Body of pancreas (tissue), 4 donors: Measurements from ENCODE around the gene DDR2. TPM values are rescaled to one million over a fixed set of nuclear protein-coding genes. Genes with fewer than 3 reads are reported as not detected.
"Not testable (repeated sequence)": the region's sequence is repeated elsewhere in the genome, so short reads cannot be mapped to it uniquely, and the experiment has no call there.

ENCODE experiments used
- ATAC-seq: fragments of 150-250 bp; one replicate; pipeline ENCODE4 v1.9.1; 2016
- DNase-seq, 4 donors: peaks; one replicate each; pipeline ENCODE4 v3.0.0-alpha.2; 2019
- H3K27ac ChIP-seq, 4 donors: fragments of 200-600 bp; sonication (generic); 1 replicate in 3 of 4; 2 replicates in 1 of 4; pipeline versions ENCODE4 v1.5.1 to v1.6.1; 2016 to 2019; ENCODE audit warnings: mild to moderate bottlenecking in 1 of 4, mixed read lengths in 1 of 4, moderate library complexity in 1 of 4
- H3K27me3 ChIP-seq, 2 donors: fragments of 200-600 bp; sonication (generic); one replicate each; pipeline ENCODE4 v1.6.0; 2016; ENCODE audit warnings: mild to moderate bottlenecking in 1 of 2
- H3K36me3 ChIP-seq, 2 donors: fragments of 200-600 bp; sonication (generic); replicated peaks in 1 of 2; 2 replicates each; pipeline ENCODE4 v1.5.1; 2016; ENCODE audit warnings: low read depth in 2 of 2; ENCODE audit not compliant: insufficient read depth in 1 of 2
- H3K4me1 ChIP-seq: fragments of 200-600 bp; sonication (generic); one replicate; pipeline ENCODE4 v1.6.0; 2016
- H3K4me3 ChIP-seq, 2 donors: fragments of 200-600 bp; sonication (generic); 1 replicate in 1 of 2; 2 replicates in 1 of 2; pipeline ENCODE4 v1.5.1; 2016 to 2019
- H3K9me3 ChIP-seq, 3 donors: fragments of 200-600 bp; sonication (generic); 1 replicate in 2 of 3; 2 replicates in 1 of 3; pipeline ENCODE4 v1.5.1; 2016
- CTCF ChIP-seq, 7 experiments: fragments of 450-650 bp in 4 of 7; fragments of 200-600 bp in 3 of 7; sonication (generic) in 3 of 7; IDR thresholded peaks; one replicate each; pipeline ENCODE4 v1.5.1; 2016 to 2019; ENCODE audit warnings: antibody characterized with exemption in 7 of 7
- POLR2A ChIP-seq, 3 donors: fragments of 450-650 bp; IDR thresholded peaks; one replicate each; pipeline ENCODE4 v1.6.1; 2016; ENCODE audit warnings: antibody characterized with exemption in 3 of 3, mild to moderate bottlenecking in 2 of 3
- WGBS, 2 donors: methylation state at CpG; one replicate each; pipeline ENCODE4 v1.1.5; 2017; 5-methylcytosine and 5-hydroxymethylcytosine counted together
- intact Hi-C: fragments of 100-400 bp; cut with DNase I; formaldehyde crosslinking; loops from one replicate; pipeline ENCODE4 v1.15.1; 2023
- total RNA-seq, 2 donors: library from RNA; depleted of rRNA; stranded (reverse); fragments of >200 nt; gene quantifications; one replicate each; pipeline ENCODE4 v1.1.0, GENCODE V29; 2016

DDR2 gene
- total RNA-seq, 2 donors from 2014 or later: 7.8 to 20.8 TPM

GRCh38 chr1:162790303-162790984 is 158.2 kb downstream of the DDR2 start, which contains the start of gene HSD17B7:
Gene HSD17B7, plus strand, starts transcription at chr1:162790702. Its CDS starts 99 bp downstream, at chr1:162790801.
- H3K27ac ChIP-seq: peak within 1 kb of the TSS; percentile 75 to 92 (median 86)
- TF ChIP-seq POLR2A (IDR thresholded peaks at IDR 0.05) (peak; percentile 29 to 71 (median 69)), CTCF (IDR thresholded peaks at IDR 0.05) (peak in 4 of 7 experiments; percentile 29 to 32 (median 31))
- WGBS, 2 donors: 1 to 5% methylated on average over 5 to 27 of the region's 49 CpGs
- H3K36me3 ChIP-seq, H3K27me3 ChIP-seq, H3K4me1 ChIP-seq, H3K9me3 ChIP-seq, intact Hi-C loops: not testable (repeated sequence)
- peak; percentile 99 for ATAC-seq
- peak; percentile 87 to 92 (median 88) for DNase-seq
- H3K4me3 ChIP-seq: peak within 1 kb of the TSS in 1 of 2 donors; percentile 25

GRCh38 chr1:162790985-162791357 is 158.7 kb downstream of the DDR2 start:
- H3K4me3 ChIP-seq: peak overlapping the region in 1 of 2 donors; percentile 25
- H3K36me3 ChIP-seq, H3K9me3 ChIP-seq, H3K4me1 ChIP-seq, intact Hi-C loops, H3K27me3 ChIP-seq: not testable (repeated sequence)
- H3K27ac ChIP-seq: peak overlapping the region in 3 of 4 donors; percentile 85 to 92 (median 86)
- WGBS, 2 donors: 0% methylated on average over 7 to 8 of the region's 8 CpGs
- DNase-seq (peak in 2 of 4 donors; percentile 20 to 30), ATAC-seq (peak; percentile 15)

- ATAC-seq, H3K27ac ChIP-seq, H3K9me3 ChIP-seq, H3K27me3 ChIP-seq, H3K4me1 ChIP-seq, H3K36me3 ChIP-seq, H3K4me3 ChIP-seq, intact Hi-C loops, DNase-seq: not testable (repeated sequence)
- 93 to 100% methylated on average over 1 of the region's 1 CpG for WGBS, 2 donors
These were observed 162.0 kb downstream of the DDR2 start for GRCh38 chr1:162794284-162794683.

- H3K9me3 ChIP-seq, DNase-seq, H3K36me3 ChIP-seq, ATAC-seq, H3K4me3 ChIP-seq, H3K4me1 ChIP-seq, H3K27me3 ChIP-seq, H3K27ac ChIP-seq, intact Hi-C loops: not testable (repeated sequence)
- 57 to 59% methylated on average over 4 of the region's 4 CpGs for WGBS, 2 donors
These were observed 164.5 kb downstream of the DDR2 start for GRCh38 chr1:162796617-162797279.

- WGBS, 2 donors: 45 to 49% methylated on average over 6 of the region's 6 CpGs
- ATAC-seq (peak; percentile 85), DNase-seq (peak; percentile 72 to 79 (median 74))
- H3K9me3 ChIP-seq, H3K27me3 ChIP-seq, H3K4me1 ChIP-seq, H3K27ac ChIP-seq, intact Hi-C loops, H3K4me3 ChIP-seq, H3K36me3 ChIP-seq: not testable (repeated sequence)
- TF ChIP-seq CTCF (IDR thresholded peaks at IDR 0.05): peak in 6 of 7 experiments; percentile 5 to 69 (median 50)
These were observed 167.9 kb downstream of the DDR2 start for GRCh38 chr1:162799995-162800830.

GRCh38 chr1:162807503-162807902 is 175.2 kb downstream of the DDR2 start:
- ATAC-seq, H3K27me3 ChIP-seq, H3K36me3 ChIP-seq, H3K27ac ChIP-seq, intact Hi-C loops, H3K9me3 ChIP-seq, H3K4me3 ChIP-seq, DNase-seq, H3K4me1 ChIP-seq: not testable (repeated sequence)
- WGBS, 2 donors: 80 to 92% methylated on average over 1 to 2 of the region's 2 CpGs

GRCh38 chr1:162812357-162812756 is 180.1 kb downstream of the DDR2 start:
- DNase-seq, H3K4me1 ChIP-seq, H3K36me3 ChIP-seq, H3K27ac ChIP-seq, H3K27me3 ChIP-seq, ATAC-seq, intact Hi-C loops, H3K4me3 ChIP-seq, H3K9me3 ChIP-seq: not testable (repeated sequence)
- 100% methylated on average over 2 of the region's 2 CpGs for WGBS, 2 donors

GRCh38 chr1:162818136-162818535 is 185.9 kb downstream of the DDR2 start:
- ATAC-seq, intact Hi-C loops, H3K9me3 ChIP-seq, H3K36me3 ChIP-seq, H3K4me1 ChIP-seq, H3K27me3 ChIP-seq, H3K4me3 ChIP-seq, H3K27ac ChIP-seq, DNase-seq: not testable (repeated sequence)
- WGBS, 2 donors: 90 to 96% methylated on average over 2 of the region's 2 CpGs

- H3K27ac ChIP-seq, H3K9me3 ChIP-seq, H3K36me3 ChIP-seq, H3K27me3 ChIP-seq, ATAC-seq, H3K4me3 ChIP-seq, DNase-seq, intact Hi-C loops, H3K4me1 ChIP-seq: not testable (repeated sequence)
- WGBS, 2 donors: 92 to 100% methylated on average over 1 of the region's 1 CpG
These were observed 186.4 kb downstream of the DDR2 start for GRCh38 chr1:162818666-162819065.
